HG03175 (cell line): Measurements from ENCODE around the gene TRAPPC8.
"Not testable (repeated sequence)": the region's sequence is repeated elsewhere in the genome, so short reads cannot be mapped to it uniquely, and the experiment has no call there.

Source experiments
- ATAC-seq: cut with Tn5 transposase; IDR thresholded peaks from one replicate; pipeline ENCODE4 v1.9.1; 2021; ENCODE audit warnings: mild to moderate bottlenecking, moderate library complexity; ENCODE audit not compliant: unreplicated experiment

Gene TRAPPC8

GRCh38 chr18:31876707-31877106 is 66.2 kb downstream of the TRAPPC8 start:
- ATAC-seq = no peak

DNA sequence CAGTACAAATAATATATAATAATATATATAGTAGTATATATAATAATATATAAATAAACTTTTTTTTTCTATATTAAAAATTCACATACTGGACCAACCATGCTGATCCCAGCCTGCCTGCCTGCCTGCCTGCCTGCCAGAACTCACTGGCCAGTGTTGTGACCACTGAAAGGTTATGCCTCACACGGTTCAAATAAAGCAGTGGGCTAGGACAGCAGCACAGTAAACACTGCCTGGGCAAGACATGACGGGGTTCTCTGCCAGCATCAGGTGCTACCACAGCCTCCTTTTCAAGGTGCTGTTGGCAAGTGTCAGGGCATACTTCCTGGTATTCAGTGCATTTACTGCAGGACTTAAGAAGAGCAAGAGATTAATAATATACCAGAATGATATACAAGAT is 67.6 kb downstream of the TRAPPC8 start:
- ATAC-seq = no peak

DNA sequence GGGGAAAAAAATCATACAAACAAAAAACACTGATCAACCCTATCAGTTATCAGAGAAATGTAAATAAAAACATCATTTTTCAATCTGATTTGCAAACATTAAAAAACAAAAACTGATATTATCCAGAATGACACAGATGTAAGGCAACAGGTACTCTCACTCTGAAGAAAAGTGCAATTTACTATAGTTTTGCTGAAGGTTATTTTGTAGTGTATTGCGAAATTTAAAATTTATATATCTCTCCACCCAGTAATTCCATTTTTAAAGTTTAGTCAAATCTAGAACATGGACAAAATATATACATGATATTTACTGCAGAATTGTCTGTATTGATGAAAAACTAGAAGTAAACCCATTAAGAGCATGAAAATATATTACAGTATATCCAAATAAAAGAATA is 79.8 kb downstream of the TRAPPC8 start:
- no peak for ATAC-seq

- ATAC-seq = no peak
Observed at GRCh38 chr18:31860488-31860887, 82.4 kb downstream of the TRAPPC8 start.

DNA sequence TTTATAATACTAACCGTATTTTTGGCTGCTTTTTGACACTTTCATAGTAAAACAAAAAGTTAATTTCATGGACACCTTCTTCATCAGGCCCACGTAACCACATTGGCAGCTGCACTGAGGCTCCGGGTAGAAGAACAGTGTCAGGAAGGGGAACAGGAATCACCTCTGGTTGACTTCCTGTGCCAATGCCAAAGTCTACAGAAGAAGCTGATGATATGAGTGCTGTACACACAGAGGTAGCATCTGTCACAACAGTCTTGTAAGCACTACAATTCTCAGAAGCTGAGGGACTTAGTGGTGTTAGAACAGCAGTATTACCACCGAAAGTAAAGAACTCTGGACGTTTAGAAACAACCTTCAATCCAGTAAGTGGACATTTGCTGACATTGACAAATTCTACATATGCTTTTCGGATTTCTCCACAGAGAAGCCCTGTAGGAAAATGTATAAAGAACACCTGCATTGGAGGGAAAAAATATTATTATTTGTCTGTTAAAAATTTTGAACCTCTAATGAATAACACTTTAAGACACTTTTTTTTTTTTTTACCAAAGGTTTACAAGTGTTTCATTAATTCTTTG is 85.3 kb downstream of the TRAPPC8 start:
- ATAC-seq = no peak

GRCh38 chr18:31850844-31851243 is 92.1 kb downstream of the TRAPPC8 start:
- no peak for ATAC-seq

GRCh38 chr18:31840499-31840898 is 102.4 kb downstream of the TRAPPC8 start:
- ATAC-seq = no peak

GRCh38 chr18:31837879-31838278 is 105.0 kb downstream of the TRAPPC8 start:
- ATAC-seq = no peak

GRCh38 chr18:31835528-31836133 is 107.3 kb downstream of the TRAPPC8 start:
- ATAC-seq = no peak

DNA sequence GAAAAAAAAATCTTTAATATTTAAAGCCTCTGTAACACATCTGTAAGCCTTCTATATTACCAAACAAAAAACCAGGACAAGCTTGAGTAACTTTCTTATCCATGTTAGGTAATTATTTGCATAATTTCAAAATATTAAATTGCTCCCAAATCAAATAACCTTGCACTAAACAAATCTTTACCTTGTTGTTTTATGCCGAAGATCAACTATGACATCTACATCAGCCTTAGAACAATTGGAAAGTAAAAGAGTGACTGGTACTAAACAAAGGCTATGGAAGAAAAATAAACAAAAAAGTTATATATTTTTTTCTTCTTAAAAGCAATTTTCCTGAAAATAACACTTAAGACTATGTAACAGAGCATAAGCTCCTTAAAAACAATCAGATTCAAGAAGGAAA is 111.0 kb downstream of the TRAPPC8 start:
- ATAC-seq = no peak

DNA sequence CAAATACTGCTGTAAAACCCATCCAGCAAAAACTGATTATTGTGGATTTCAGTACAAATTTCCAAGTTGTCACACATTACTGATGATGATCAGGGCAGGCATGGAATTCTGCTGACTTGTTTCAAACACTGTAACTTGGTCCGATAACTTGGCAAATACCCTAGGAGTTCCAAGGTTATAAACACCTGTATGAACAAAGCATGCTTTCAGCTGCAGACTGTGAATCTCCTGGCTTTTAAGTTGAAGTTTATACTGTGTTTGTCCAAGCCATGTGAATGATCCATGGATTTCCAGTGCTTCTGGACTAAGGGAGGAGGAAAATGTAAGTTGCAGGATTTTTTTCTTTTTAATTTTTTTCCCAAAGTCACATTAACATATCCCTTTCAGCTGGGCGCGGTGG is 112.2 kb downstream of the TRAPPC8 start:
- ATAC-seq = no peak

GRCh38 chr18:31828613-31829012 is 114.3 kb downstream of the TRAPPC8 start:
- no peak for ATAC-seq

DNA sequence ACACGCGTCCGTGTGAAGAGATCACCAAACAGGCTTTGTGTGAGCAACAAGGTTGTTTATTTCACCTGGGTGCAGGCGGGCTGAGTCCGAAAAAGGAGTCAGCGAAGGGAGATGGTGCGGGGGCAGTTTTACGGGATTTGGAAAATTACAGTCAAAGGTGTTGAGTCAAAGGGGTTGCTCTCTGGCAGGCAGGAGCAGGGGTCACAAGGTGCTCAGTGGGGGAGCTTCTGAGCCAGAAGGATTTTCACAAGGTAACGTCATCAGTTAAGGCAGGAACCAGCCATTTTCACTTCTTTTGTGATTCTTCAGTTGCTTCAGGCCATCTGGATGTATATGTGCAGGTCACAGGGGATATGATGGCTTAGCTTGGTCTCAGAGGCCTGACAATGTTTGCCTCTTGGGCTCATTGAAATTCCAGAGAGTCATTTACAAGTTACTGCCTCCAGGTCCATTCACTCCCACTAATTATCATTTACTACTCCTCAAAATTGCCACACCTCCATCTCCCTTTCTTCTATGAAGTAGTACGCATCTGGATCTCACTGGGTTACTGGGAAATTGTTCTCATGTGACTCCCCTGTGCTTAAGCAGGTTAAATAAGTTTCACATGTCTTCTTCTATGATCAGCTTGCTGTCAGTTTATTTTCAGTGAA is 116.1 kb downstream of the TRAPPC8 start:
- ATAC-seq = not testable (repeated sequence)

DNA sequence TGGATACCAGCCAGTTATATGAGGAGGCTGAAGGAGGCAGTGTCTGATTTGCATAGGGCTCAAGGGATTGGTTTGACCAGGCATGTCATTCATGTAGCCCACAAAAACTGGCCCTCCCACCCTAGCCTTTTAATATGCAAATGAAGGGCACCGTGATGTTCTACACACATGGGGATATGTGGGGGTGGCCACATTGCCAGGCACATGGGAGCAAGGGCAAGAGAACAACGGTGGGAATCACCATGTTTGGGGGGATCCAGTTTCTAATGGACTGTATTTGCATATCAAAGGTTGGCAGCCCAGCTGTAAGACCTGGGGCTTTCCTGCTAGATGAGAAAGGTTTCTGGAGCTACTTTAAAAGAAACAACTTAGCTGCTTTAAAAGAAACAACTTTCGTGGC is 117.2 kb downstream of the TRAPPC8 start:
- no peak for ATAC-seq

GRCh38 chr18:31821545-31822171 is 121.3 kb downstream of the TRAPPC8 start:
- no peak for ATAC-seq

- no peak for ATAC-seq
Observed at GRCh38 chr18:31819925-31820229, 123.1 kb downstream of the TRAPPC8 start.

GRCh38 chr18:31819106-31819924 is 123.6 kb downstream of the TRAPPC8 start:
- ATAC-seq = peak; percentile 79

DNA sequence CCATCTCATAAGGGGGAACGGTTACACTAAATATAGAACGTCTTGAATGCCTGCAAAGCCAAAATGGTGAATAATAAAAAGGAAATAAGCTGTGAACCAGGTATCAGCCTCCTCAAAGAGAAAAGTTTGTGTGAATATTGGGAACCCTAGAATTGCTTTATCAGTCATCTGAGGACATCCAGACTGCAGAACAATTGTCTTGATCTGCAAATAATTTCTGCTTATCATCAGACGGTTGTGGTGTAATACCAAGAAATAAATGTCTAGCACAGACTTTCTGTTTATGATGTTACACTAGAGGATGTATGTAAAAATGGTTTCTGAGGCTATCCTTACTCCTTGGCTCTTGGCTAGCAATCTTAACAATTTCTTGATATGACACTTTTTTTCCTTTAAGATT is 128.8 kb downstream of the TRAPPC8 start:
- no peak for ATAC-seq

- ATAC-seq = not testable (repeated sequence)
Observed at GRCh38 chr18:31810336-31811130, 132.4 kb downstream of the TRAPPC8 start.

- ATAC-seq = not testable (repeated sequence)
Observed at GRCh38 chr18:31809049-31809448, 133.9 kb downstream of the TRAPPC8 start.

DNA sequence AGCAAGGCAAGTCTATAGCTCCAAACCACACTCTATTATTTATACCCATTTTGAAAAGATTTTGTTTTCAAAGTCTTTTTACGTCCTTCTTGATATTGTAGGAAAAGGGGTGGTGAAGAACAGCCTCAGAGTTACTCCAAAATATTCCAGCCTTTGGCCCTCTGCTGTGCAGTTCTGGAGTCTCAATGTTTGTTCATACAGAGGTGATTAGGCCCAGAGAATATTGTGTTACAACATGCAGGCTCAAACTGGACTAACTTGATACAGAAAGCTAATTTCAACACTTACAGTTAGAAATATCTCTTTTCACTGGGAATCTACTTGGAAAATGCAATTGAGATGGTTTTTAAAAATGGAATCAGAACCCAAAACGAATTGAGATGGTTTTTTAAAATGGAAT is 141.8 kb downstream of the TRAPPC8 start:
- no peak for ATAC-seq
